ENCODE data around the gene COPS8. TPM values are rescaled to one million over a fixed set of nuclear protein-coding genes. Genes with fewer than 3 reads are reported as not detected.
A peak's percentile ranks its signal among the peaks of the same experiment; 100 is the strongest.

The COPS8 gene
- polyA plus RNA-seq (ENCODE audit: insufficient read length in 10 of 10), result 10 to 100 TPM; 56.3 to 69.1 (median 60.3) TPM
- long read RNA-seq, donor 1, full-length matches to known transcripts, result 23 of 23 reads
- long read RNA-seq, donor 1, partial matches to known transcripts, result 0 of 23 reads
- long read RNA-seq, donor 1, other reads (novel, unspliced or antisense), result 0 of 23 reads
- long read RNA-seq, donor 2, full-length matches to known transcripts, result 23 of 23 reads
- long read RNA-seq, donor 2, partial matches to known transcripts, result 0 of 23 reads
- long read RNA-seq, donor 2, other reads (novel, unspliced or antisense), result 0 of 23 reads
- long read RNA-seq, donor 3, result 0 reads
- long read RNA-seq, donor 4, full-length matches to known transcripts, result 19 of 28 reads
- long read RNA-seq, donor 4, partial matches to known transcripts, result 9 of 28 reads
- long read RNA-seq, donor 4, other reads (novel, unspliced or antisense), result 0 of 28 reads
- long read RNA-seq, donor 5, full-length matches to known transcripts, result 36 of 36 reads
- long read RNA-seq, donor 5, partial matches to known transcripts, result 0 of 36 reads
- long read RNA-seq, donor 5, other reads (novel, unspliced or antisense), result 0 of 36 reads
- long read RNA-seq, donor 6, full-length matches to known transcripts, result 40 of 56 reads
- long read RNA-seq, donor 6, partial matches to known transcripts, result 16 of 56 reads
- long read RNA-seq, donor 6, other reads (novel, unspliced or antisense), result 0 of 56 reads
- long read RNA-seq, donor 7, full-length matches to known transcripts, result 20 of 20 reads
- long read RNA-seq, donor 7, partial matches to known transcripts, result 0 of 20 reads
- long read RNA-seq, donor 7, other reads (novel, unspliced or antisense), result 0 of 20 reads
- long read RNA-seq, donor 8, full-length matches to known transcripts, result 23 of 23 reads
- long read RNA-seq, donor 8, partial matches to known transcripts, result 0 of 23 reads
- long read RNA-seq, donor 8, other reads (novel, unspliced or antisense), result 0 of 23 reads
- long read RNA-seq, donor 9, full-length matches to known transcripts, result 4 of 4 reads
- long read RNA-seq, donor 9, partial matches to known transcripts, result 0 of 4 reads
- long read RNA-seq, donor 9, other reads (novel, unspliced or antisense), result 0 of 4 reads

DNA sequence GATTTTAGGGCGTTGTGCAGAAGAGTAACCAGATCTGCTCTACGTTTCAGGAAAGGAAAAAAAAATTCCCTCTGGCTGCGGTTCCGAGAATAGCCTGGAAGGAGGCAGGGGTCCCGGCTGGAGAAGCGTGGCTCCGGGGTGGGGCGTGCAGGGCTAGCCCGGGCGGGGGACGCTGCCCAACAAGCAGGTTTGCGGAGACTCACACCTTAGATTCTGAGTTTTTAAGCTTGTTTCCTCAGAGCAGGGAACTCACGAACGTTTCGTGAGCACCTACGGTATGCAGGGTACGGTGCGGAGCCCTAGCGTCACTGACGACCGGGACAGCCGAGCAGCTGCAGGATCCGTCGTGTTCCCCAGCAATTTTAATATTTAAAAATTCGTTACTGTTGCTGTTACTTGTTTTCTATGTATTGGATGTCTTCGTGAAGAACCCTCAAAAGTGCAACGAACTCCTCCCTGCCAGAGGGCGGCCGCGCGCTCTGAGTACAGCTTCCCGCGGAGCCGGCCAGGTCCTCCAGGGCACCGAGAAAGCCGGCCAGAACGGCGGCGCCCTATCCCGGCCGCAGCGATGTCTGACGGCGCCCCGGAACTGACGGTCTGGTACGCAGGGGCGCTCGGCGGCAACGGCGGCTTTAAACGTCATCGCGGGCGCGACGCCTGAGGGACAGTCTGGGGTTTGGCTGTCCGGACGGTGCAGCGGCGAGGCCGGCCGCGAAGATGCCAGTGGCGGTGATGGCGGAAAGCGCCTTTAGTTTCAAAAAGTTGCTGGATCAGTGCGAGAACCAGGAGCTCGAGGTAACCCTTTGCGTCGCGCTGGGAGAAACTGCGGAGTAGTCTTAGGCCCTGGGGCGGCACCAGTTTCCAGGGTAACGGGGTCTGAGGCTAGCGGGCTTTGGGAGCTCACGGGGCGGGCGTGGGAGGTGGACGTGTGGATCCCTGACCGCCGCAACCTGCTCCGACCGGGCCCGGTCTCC is at the start of gene COPS8:
Gene COPS8, plus strand, starts transcription at position 642 of the 974 bp plus-strand sequence. Its CDS starts 76 bp downstream, at position 718.
- DNase-seq, result peak; percentile 95 to 98 (median 95)

DNA sequence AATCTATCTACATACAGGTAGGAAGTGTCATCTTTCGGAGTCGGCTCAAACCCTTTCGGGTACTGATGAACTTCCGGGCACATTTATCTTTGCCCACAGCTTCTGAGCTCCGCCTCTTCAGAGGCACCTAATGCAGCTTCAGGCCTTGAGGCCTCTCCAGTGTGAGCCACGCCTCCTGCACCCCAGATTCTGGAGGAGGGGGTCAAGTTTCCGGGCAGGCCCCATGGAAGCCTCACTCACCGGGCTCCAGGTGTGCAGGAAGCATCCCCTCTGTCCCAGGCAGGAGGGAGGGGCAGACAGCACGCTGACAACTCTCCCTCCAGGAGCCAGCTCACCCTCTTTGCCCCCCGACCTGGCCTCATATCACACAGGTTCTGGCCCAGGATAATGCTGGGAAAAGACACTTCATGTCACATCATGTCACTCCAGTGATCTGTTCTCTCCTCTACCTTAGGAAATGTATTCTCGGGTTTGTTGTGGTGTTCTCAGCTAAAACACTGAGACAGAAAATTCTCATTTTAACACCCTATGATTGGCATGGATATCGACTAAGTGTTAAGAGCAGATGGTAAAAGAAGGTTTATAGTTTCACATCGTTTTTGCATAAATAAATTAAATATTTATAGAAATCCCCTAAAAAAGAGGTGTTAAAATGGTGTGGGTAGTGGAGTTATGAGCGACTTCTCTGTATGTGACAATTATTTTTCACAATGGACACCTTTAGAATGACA is 46.2 kb upstream of the COPS8 start:
- DNase-seq, result no peak

DNA sequence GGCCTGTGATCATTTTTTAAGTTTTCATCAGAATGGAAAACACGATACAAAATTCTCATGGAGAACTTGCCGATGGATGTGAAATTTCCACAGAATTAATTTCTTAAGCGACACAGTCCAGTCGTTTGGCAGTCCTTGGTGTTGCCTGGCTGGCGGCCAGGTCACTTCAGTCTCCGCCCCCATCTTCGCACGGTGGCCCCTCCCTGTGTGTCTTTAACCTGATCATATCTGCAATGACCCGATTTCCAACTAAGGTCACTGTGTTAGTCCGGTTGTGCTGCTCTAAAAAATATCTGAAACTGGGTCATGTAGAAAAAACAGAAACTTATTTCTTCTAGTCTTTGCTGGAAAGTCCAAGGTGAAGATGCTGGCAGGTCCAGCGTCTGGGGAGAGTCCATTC is 44.5 kb upstream of the COPS8 start:
- no peak for DNase-seq

DNA sequence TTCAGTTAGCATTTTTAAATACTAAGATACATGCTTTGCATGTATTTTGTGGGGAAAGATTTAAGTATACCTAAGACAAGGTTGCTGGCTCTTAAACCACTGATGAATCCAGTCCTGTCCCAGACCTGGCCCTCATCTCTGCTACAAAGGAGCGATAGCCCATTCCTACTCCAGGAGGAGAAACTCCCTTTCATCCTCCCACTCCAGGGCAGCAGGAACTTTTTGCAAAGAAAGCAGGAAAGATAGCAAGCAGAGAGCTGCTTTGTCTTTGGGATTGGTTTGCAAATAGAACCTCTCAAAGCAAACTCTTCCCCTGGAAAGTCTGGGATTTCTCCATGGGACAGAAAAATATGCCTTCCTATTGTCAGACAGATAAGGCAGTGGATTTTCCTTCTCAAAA is 43.6 kb upstream of the COPS8 start:
- no peak for DNase-seq

DNA sequence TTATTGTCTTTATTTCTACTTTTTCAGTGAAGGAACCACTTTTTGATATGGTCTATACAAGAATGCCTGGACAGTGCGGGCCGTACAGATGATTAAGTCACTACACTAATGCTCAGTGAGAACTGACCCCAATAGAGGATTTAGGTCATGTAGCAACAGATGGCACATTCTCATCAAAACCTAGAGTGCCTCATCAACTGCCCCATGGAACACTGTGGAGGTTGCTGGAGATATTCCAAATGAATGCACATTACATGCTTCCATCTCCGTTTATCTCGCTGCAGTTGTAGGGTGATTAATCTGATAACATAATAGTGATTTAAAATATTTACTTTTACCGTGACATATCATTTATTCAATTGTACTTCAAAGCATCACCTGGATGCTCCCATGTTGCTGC is 41.8 kb upstream of the COPS8 start:
- no peak for DNase-seq

DNA sequence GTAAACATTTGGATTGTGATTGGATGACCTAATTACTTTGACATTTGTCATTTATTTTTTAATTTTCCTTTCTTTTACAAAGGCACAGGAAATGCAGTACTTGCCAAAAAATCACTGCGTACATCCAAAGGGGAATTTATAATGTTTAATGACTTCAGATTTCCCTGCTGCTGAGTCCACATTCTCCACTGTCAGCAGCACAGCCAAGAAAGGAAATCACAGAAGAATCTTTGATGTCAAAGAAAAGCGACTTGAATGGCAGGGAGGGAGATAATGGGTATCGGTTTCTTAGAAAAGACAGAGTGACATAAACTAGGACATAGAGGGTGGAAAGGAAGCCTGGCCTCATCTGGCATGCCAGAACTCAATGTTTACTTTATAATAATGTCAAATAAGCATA is 41.4 kb upstream of the COPS8 start:
- DNase-seq, result no peak

DNA sequence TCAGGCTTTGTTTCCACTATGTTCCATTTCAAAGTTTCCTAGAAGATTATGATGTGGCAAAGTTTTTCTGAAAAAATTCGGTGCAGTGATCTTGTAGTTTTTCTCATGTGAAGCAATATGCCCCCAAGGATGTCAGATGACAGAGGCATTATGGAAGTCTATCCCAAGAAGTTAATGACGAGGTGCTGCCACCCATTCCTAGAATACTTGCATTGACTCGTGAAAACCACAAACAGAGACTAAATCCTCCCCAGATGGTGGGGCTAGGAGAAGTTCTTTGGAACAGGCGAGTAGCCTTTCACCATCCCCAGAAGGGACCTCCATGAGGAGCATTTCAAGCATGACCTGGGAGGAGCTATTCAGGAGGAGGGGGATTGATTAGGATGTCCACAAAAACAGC is 40.2 kb upstream of the COPS8 start:
- peak in 1 of 3 donors; percentile 67 for DNase-seq

DNA sequence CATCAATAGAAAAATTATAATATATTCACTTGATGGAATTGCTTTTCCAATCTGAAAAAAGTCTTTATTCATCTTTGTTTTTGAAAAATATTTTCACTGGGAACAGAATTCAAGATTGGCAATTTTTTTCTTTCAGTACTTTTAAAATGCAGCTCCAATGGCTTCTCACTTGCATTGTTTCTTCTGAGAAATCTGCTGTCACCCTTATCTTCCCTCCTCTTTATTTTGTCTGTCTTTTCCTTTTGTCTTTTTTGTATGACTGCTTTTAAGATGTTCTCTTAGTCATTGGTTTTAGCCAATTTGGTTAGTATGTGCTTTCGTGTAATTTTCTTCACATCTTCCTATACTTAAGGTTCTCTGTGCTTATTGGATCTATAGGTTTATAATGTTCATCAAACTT is 37.1 kb upstream of the COPS8 start:
- DNase-seq, result no peak

DNA sequence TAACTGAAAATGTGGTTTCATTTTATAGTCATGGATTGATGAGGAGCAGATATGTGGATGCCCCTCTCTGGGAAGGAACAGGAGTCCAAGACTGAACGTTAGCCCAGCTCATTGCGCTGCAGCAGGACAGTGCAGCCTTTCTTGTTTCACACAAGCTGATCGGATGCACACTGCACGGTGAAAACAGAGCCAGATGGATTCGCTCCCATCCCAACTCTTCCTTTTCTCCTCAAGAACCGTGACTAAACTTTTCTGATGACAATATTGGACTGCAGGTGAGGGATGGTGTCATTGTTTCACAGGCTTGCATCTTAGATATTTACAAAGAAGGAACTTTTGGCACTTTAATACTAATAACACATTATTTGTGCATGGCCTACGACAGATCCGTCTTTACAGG is 33.8 kb upstream of the COPS8 start:
- DNase-seq, result peak in 2 of 3 donors; percentile 32 to 37

DNA sequence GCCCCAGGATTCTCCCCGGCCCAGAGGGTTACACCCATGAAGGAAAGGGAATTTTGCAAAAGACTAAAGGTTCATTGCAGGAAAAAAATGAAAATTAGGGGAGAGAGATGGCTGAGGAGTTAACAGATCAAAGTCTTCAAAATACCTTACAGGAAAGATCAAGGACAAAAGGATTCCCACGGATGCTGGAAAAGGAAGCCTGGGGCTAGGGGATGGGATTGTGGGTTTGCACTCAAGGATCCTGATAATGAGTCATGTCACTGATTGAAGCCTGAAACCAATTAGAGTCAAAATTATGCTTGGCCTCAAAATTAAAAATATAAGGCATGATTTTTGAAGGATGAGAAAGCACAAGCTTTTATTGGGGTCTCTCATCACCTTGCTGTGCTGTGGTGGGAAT is 32.6 kb upstream of the COPS8 start:
- DNase-seq, result no peak

DNA sequence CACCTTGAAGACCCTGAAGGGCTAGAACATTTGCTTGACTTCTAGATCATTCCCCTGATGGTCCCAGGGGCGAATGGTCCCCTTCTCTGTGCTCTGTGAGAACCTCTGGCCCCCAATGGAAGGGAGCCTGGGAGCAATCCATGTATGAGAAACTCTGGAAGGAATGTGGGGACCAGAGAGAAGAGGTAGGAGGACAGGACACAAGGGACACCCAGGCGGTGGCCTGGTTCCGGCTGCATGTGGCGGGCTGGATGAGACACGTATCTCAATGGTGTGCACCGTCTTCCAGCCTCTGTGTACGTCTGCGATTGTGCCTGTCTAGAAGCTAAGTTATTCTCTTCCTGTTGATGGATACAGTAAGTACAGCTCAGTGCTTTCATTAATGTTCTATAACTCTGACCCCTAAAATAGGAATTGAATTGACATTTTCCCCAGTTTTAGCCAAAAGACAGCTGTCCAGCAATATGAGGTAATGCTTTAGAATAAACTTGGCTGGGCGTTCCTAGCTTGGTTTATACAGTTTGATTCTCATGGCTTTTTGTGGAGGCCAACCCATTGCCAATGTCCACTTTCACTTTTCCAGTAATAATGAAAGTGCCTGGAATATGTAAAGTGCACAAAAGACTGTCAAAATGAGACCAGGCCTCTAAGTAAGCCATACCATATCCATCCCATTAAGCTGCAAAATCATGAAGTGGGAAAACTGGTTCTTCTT is 30.1 kb upstream of the COPS8 start:
- DNase-seq, result peak in 2 of 3 donors; percentile 58 to 61

DNA sequence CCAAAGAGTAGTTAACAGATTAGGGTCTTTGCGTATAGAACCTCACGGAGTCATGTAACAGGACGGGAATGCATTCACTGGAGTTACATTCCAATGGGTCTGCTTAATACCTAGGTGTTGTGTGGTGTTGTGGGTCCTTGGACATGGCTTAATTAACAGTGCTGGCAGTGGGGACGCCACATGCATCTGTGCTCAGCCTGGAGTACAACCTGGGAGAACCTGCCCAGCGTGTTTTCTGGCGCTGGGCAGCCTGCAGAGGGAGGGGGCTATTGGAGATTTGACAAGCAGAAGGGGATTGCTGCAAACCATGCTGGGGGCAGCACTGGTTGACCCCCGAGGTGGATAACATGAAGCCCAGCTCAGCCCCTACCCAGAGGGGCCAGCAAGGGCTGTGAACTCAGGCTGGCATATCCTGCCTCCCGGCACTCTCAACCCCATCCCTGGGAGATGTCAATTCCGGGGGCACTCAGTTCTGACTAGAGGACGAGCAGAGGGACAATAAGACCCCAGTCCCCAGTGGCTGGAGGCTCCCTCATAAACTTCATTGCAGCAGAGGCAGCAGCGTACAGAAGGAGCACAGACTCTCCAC is 29.3 kb upstream of the COPS8 start:
- no peak for DNase-seq

DNA sequence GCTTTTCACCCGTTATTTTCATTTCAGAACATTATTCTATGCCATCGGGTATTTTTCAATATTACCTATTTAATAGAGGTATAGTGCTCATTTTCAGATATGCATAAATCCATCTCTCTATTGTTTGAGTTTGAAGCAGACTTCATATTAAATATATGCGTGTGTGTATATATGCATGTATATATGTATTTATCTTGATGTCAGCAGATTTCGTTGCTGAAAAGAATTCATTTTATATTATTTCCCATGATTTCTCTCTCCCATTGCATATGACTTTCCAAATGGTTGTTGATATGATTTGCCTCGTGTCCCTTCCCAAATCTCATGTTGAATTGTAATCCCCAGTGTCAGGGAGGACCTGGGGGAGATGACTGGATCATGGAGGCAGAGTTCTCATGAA is 28.6 kb upstream of the COPS8 start:
- DNase-seq, result no peak

DNA sequence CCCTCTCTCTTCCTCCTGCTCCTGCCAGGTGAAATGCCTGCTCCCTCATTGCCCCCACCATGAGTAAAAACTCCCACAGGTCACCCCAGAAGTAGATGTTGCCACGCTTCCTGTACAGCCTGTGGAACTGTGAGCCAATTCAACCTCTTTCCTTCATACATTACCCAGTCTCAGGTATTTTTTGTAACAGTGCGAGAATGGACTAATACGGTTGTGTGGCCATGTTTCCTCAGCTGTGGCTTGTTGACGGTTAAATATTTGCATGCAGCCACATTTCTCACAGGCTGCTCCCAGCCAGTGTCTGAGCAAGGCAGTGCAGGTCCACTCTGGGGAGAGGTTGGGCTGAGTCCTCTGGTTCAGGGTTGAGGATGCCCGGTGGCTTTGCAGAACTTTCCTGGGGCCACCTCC is 27.8 kb upstream of the COPS8 start:
- no peak for DNase-seq

DNA sequence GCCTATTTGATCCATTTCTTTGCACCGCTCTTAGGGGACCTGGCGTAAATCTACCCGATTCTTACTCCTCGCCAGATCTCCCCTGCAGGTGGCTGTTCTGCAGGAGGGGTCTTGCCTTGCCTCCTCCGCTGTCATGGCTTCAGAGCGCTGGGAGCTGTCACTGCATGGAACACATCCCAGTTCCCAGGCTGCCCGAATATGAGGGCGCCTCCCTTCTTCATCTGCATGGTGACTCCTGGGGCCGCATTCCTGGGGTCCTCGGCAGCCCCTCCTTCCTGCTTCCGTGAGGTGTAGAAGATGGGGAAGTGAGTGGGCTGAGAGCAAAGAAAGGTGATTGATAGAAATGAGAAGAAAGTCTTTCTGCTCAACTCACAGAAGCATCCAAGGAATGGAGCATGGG is 27.3 kb upstream of the COPS8 start:
- DNase-seq, result no peak

DNA sequence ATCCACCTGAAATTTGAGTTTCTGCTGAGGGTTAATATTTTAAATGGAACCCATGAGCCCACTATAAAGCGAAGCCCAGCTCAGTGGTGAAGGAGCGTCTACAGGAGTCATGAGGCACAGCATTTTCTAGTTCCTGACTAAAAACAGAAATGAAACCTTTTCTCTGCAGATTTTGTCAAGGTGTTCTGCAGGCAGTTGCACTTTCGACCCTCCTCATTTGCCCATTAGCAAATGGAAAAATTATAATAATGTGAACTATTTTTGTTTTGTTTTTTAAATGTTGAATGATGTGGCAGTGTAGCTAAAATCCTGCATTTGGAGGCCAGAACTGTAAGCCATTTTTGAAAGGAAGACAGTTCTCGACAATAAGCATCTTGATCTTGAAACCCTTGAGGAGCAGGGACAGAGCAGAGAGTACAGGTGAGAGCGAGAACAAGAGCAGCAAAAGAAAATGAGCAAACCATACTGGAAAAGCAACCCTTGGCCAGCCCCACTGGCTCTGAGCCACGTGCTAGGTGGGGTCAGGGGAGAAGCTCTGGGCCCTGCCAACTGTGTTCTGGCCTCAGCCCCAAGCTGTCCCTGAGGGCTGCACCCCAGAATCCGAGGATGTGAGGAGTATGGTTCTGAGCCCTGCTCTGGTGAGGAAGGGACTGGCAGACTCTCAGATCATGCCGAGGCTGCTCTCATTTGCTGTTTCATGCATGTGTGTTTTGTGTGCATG is 26.4 kb upstream of the COPS8 start:
- DNase-seq, result peak in 1 of 3 donors; percentile 27

DNA sequence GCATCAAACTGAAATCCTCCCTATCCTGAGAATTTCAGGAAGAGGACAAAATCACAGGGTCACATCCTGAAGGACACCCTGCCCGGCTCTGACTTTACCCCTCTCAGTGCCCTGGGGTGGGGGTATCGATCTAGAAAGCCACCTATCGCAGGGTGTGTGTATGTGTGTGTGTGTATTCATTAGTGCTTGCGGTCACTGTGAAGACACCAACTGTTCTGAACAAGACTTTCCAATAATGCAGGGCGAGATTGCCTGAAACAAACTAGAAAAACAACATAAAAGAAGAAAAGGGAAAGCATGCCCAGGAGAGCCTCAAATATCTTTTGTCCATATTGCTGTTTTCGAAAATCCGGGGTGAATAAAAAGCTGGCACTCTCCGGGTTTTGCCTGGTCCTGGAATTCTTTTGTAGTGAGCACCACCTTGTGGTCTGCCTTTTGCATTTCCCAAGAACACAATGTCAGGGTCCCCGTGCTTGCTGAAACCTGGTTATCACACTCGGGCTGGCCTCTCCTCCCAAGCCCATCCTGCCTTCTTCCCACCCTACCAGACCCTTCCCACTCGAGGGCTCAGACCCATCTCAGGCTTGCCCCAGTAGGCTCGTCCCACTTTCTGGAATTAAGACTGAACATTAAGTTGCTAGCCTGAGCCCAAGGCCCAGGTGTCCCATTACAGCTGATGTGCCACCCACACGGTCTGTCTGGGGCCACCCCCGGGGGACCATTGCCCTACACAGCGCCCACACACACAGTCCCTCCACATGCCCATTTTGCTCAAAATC is 25.0 kb upstream of the COPS8 start:
- DNase-seq, result peak; percentile 68 to 84 (median 75)

DNA sequence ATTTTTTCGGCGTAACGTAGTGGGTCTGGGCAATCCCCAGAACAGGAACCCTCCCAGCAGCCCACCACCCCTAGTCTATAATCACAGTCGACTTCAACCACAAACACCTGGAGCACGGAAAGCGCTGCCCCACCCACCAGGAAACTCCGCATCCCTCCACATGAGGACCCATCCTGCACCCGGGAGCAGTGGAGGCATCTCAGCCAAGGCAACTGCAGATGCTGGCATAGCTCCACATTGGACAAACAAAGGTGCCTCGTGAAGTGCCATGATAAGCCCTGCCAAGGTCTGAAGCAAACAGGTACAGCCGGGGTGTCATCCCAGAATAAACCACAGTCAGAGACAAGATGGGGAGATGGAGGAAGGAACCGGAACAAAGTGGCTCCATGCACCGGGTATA is 24.3 kb upstream of the COPS8 start:
- no peak for DNase-seq
